ENCODE results near the gene SORD.

SORD gene

DNA sequence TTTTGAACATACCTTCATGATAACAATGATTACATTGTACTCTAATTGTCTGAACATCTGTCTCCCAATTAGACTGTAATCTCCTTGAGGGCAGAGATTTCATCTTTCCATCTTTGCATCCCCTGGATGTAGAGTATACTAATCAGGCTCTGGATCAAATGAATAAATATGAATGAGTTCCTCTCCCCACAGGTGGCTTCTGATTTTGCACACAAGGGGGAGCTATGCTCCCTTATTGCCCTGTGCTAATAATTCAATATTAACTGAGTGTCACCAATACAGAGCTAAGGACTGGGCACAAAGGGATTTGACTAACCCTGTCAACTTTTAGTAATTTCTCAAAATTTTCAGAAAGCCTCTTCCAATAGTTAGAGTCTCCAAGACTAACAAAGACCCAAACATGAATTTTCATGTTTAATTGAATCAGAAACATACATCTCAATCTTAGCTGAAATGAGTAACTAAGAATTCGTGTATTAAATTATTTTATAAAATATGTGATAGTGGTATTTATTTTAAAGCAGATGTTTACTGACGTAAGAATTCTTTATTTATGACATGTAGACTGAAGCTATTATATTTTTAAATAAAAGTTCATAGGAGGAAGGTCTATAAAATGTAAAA is 103.7 kb downstream of the SORD start:
- Histone ChIP-seq H3K27me3 (ENCODE audit: control insufficient read depth, insufficient read depth, low read length) (peaks cover 50% of the 10 kb centered on the region), H3K36me3 (ENCODE audit: control insufficient read depth, insufficient read depth, low read length) (no peaks in the 10 kb centered on the region), H3K4me1 (ENCODE audit: control insufficient read depth, insufficient read depth, low read length) (no peaks in the 10 kb centered on the region), H3K9me3 (ENCODE audit: control insufficient read depth, insufficient read depth, low read length) (no peaks in the 10 kb centered on the region), H3K4me3 (ENCODE audit: low read length) (no peak overlapping the region), H3K27ac (ENCODE audit: low read length) (no peak overlapping the region)
- DNase-seq (ENCODE audit: low read depth, low spot score): no peak
- 95% methylated on average over 2 of the region's 2 CpGs for WGBS (ENCODE audit: insufficient coverage, insufficient read length)

Data from iPS DF 6.9 (cell line).